K562 (cell line): ENCODE results near the gene UBAP1L. TPM values are rescaled to one million over a fixed set of nuclear protein-coding genes. Genes with fewer than 3 reads are reported as not detected.

Source experiments
- CC2D1A ChIP-seq: fragments of 450-650 bp; IDR thresholded peaks from 2 replicates; pipeline ENCODE4 v1.6.1; 2017; ENCODE audit warnings: mild to moderate bottlenecking
- ELF2 ChIP-seq: fragments of 250-450 bp; sonication (Bioruptor Pico); IDR thresholded peaks from 2 replicates; pipeline ENCODE4 v1.5.0; 2021; ENCODE audit warnings: mild to moderate bottlenecking
- FOXA3 ChIP-seq, 2 experiments: fragments of 450-650 bp in 1 of 2; sonication (generic) in 1 of 2; formaldehyde crosslinking; IDR thresholded peaks in 1 of 2; conservative IDR thresholded peaks in 1 of 2; 2 replicates each; pipeline versions ENCODE4 v1.4.0 to v1.8.0; 2020 to 2022; ENCODE audit warnings: mild to moderate bottlenecking in 2 of 2, missing genetic modification reagents in 1 of 2
- HMGN3 ChIP-seq: IDR thresholded peaks from 2 replicates; pipeline ENCODE4 v1.6.1; 2011; ENCODE audit warnings: borderline replicate concordance, low read depth, mild to moderate bottlenecking, mixed read lengths, low read length; ENCODE audit not compliant: insufficient read length; ENCODE audit errors: extremely low read depth
- MCM3 ChIP-seq: fragments of 450-650 bp; IDR thresholded peaks from 2 replicates; pipeline ENCODE4 v1.6.1; 2016
- NR2C2 ChIP-seq, 2 experiments: fragments of 200-800 bp in 1 of 2; sonication (Bioruptor generic) in 1 of 2; sonication (generic) in 1 of 2; formaldehyde crosslinking in 1 of 2; IDR thresholded peaks; 2 replicates each; pipeline versions ENCODE4 v1.6.1 to v1.8.0; 2016 to 2022; ENCODE audit warnings: mild to moderate bottlenecking in 1 of 2, missing compliant biosample characterization in 1 of 2, missing genetic modification characterization in 1 of 2, missing genetic modification reagents in 1 of 2
- NRF1 ChIP-seq, 2 experiments: fragments of 450-650 bp; IDR thresholded peaks in 1 of 2; conservative IDR thresholded peaks in 1 of 2; 2 replicates each; pipeline ENCODE4 v1.6.1; 2014; ENCODE audit warnings: mild to moderate bottlenecking in 2 of 2
- PCBP1 ChIP-seq: fragments of 200-400 bp; formaldehyde crosslinking; IDR thresholded peaks from 2 replicates; pipeline ENCODE4 v1.6.1; 2018; ENCODE audit warnings: mild to moderate bottlenecking, low read depth, low read length; ENCODE audit not compliant: poor library complexity, severe bottlenecking
- SNRNP70 ChIP-seq: fragments of 200-400 bp; formaldehyde crosslinking; optimal IDR thresholded peaks from 2 replicates; pipeline ENCODE3; 2017; ENCODE audit warnings: low read depth, low read length
- TARDBP ChIP-seq: fragments of 450-650 bp; IDR thresholded peaks from 2 replicates; pipeline ENCODE4 v1.6.1; 2016
- THRA ChIP-seq: fragments of 450-650 bp; IDR thresholded peaks from 2 replicates; pipeline ENCODE4 v1.6.1; 2017; ENCODE audit warnings: mild to moderate bottlenecking, moderate library complexity
- TOE1 ChIP-seq, 2 experiments: fragments of 450-650 bp in 1 of 2; sonication (generic) in 1 of 2; formaldehyde crosslinking in 1 of 2; IDR thresholded peaks; 2 replicates each; pipeline versions ENCODE4 v1.7.1 to v1.8.0; 2016 to 2022; ENCODE audit warnings: borderline replicate concordance in 2 of 2, mild to moderate bottlenecking in 2 of 2, antibody characterized with exemption in 1 of 2, inconsistent platforms in 1 of 2, low read depth in 1 of 2, missing genetic modification reagents in 1 of 2, moderate library complexity in 1 of 2
- XRCC5 ChIP-seq: fragments of 200-400 bp; formaldehyde crosslinking; IDR thresholded peaks from 2 replicates; pipeline ENCODE4 v1.6.1; 2017; ENCODE audit warnings: low read depth, mild to moderate bottlenecking, low read length
- ZBTB34 ChIP-seq: fragments of 250-450 bp; sonication (Bioruptor Pico); IDR thresholded peaks from 2 replicates; pipeline ENCODE4 v1.8.0; 2021; ENCODE audit warnings: mild to moderate bottlenecking, moderate library complexity
- ZFP30 ChIP-seq: fragments of 250-450 bp; sonication (Bioruptor Pico); IDR thresholded peaks from 2 replicates; pipeline ENCODE4 v1.8.0; 2022; ENCODE audit warnings: moderate library complexity, mild to moderate bottlenecking, inconsistent platforms, borderline replicate concordance
- ZNF232 ChIP-seq: sonication (generic); formaldehyde crosslinking; IDR thresholded peaks from 2 replicates; pipeline ENCODE4 v1.8.0; 2022; ENCODE audit warnings: mild to moderate bottlenecking, missing genetic modification reagents
- polyA plus RNA-seq, 8 experiments: library from polyadenylated mRNA; depleted of rRNA in 4 of 8; stranded (reverse) in 5 of 8; unstranded in 3 of 8; fragments of >200 nt; fragmentation: Nextera tagmentation in 2 of 8; fragmentation: Illumina TruSeq in 1 of 8; extraction: Ambion mirVana in 2 of 8; extraction: Trizol in 1 of 8; gene quantifications; 2 replicates each; pipeline versions ENCODE4 v1.2.1 to v1.2.3, GENCODE V29; 2011 to 2014; ENCODE audit warnings: inconsistent platforms in 1 of 8, missing spikeins in 1 of 8
- total RNA-seq, 7 experiments: library from RNA; depleted of rRNA in 6 of 7; stranded (reverse); fragments of >200 nt in 6 of 7; fragmentation: Illumina TruSeq in 2 of 7; extraction: Trizol in 2 of 7; gene quantifications; 2 replicates each; pipeline versions ENCODE4 v1.2.1 to v1.2.3, GENCODE V29; 2011 to 2021; ENCODE audit warnings: low replicate concordance in 1 of 7
- TF ChIP-seq, protein P1 (sequence below): fragments of 250-450 bp; sonication (Bioruptor Pico); IDR thresholded peaks from 2 replicates; pipeline ENCODE4 v1.4.0; 2020; ENCODE audit warnings: mild to moderate bottlenecking, moderate library complexity
- TF ChIP-seq, protein P2 (sequence below): fragments of 200-400 bp; formaldehyde crosslinking; IDR thresholded peaks from 2 replicates; pipeline ENCODE4 v1.6.1; 2017; ENCODE audit warnings: mild to moderate bottlenecking, low read depth, low read length, moderate library complexity

UBAP1L gene
- total and polyA plus RNA-seq, 9 of the 15 experiments (the other 6 are each of a cell fraction or from before 2014, with no cell fraction given): 0.16 to 0.71 (median 0.41) TPM; not detected in 2

- TF ChIP-seq ZNF232 (CRISPR knock-in tag) (no peak), CC2D1A (no peak), MCM3 (no peak), TOE1 (IDR thresholded peaks at IDR 0.05; ENCODE audit: borderline replicate concordance) (no peak), TOE1 (CRISPR knock-in tag; IDR thresholded peaks at IDR 0.05; ENCODE audit: borderline replicate concordance, low read depth) (no peak), NR2C2 (CRISPR knock-in tag; IDR thresholded peaks at IDR 0.05) (no peak), NR2C2 (tag; IDR thresholded peaks at IDR 0.05) (no peak), PCBP1 (no peak), HMGN3 (no peak), FOXA3 (CRISPR knock-in tag; conservative IDR thresholded peaks at IDR 0.05 in 1 of 2, IDR thresholded peaks at IDR 0.05 in 1 of 2) (no peak), ZBTB34 (no peak), TARDBP (no peak), ELF2 (CRISPR knock-in tag) (no peak), NRF1 (conservative IDR thresholded peaks at IDR 0.05 in 1 of 2, IDR thresholded peaks at IDR 0.05 in 1 of 2) (no peak), THRA (no peak), SNRNP70 (no peak), XRCC5 (no peak), ZFP30 (CRISPR knock-in tag) (no peak)
- TF ChIP-seq, protein P1, sequence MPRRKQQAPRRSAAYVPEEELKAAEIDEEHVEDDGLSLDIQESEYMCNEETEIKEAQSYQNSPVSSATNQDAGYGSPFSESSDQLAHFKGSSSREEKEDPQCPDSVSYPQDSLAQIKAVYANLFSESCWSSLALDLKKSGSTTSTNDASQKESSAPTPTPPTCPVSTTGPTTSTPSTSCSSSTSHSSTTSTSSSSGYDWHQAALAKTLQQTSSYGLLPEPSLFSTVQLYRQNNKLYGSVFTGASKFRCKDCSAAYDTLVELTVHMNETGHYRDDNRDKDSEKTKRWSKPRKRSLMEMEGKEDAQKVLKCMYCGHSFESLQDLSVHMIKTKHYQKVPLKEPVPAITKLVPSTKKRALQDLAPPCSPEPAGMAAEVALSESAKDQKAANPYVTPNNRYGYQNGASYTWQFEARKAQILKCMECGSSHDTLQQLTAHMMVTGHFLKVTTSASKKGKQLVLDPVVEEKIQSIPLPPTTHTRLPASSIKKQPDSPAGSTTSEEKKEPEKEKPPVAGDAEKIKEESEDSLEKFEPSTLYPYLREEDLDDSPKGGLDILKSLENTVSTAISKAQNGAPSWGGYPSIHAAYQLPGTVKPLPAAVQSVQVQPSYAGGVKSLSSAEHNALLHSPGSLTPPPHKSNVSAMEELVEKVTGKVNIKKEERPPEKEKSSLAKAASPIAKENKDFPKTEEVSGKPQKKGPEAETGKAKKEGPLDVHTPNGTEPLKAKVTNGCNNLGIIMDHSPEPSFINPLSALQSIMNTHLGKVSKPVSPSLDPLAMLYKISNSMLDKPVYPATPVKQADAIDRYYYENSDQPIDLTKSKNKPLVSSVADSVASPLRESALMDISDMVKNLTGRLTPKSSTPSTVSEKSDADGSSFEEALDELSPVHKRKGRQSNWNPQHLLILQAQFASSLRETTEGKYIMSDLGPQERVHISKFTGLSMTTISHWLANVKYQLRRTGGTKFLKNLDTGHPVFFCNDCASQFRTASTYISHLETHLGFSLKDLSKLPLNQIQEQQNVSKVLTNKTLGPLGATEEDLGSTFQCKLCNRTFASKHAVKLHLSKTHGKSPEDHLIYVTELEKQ (CRISPR knock-in tag): no peak
- TF ChIP-seq, protein P2, sequence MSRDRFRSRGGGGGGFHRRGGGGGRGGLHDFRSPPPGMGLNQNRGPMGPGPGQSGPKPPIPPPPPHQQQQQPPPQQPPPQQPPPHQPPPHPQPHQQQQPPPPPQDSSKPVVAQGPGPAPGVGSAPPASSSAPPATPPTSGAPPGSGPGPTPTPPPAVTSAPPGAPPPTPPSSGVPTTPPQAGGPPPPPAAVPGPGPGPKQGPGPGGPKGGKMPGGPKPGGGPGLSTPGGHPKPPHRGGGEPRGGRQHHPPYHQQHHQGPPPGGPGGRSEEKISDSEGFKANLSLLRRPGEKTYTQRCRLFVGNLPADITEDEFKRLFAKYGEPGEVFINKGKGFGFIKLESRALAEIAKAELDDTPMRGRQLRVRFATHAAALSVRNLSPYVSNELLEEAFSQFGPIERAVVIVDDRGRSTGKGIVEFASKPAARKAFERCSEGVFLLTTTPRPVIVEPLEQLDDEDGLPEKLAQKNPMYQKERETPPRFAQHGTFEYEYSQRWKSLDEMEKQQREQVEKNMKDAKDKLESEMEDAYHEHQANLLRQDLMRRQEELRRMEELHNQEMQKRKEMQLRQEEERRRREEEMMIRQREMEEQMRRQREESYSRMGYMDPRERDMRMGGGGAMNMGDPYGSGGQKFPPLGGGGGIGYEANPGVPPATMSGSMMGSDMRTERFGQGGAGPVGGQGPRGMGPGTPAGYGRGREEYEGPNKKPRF: no peak
Observed at GRCh38 chr15:65049418-65049840, 65.6 kb downstream of the UBAP1L start (continued).
